ENCODE data around the gene IL9. TPM values are rescaled to one million over a fixed set of nuclear protein-coding genes. Genes with fewer than 3 reads are reported as not detected.

The IL9 gene
- polyA plus RNA-seq, 1 donor (not counting 4 experiments of a cell fraction or from before 2014, with no cell fraction given): not detected

- H3K4me3 ChIP-seq (ENCODE audit: control insufficient read depth in 2 of 3, extremely low read depth in 1 of 3, insufficient read depth in 2 of 3, low read depth in 1 of 3, low read length in 3 of 3): no peak overlapping the region
- no peak overlapping the region for H3K27ac ChIP-seq (ENCODE audit: control insufficient read depth, insufficient read depth, low read length)
- H3K9ac ChIP-seq (ENCODE audit: control insufficient read depth, extremely low read depth, insufficient read depth, low read length): no peak overlapping the region
- TF ChIP-seq EZH2 (IDR thresholded peaks at IDR 0.05; ENCODE audit: low read length) (no peak), CTCF (optimal IDR thresholded peaks at IDR 0.05 in 1 of 3, IDR thresholded peaks at IDR 0.05 in 1 of 3, conservative IDR thresholded peaks at IDR 0.05 in 1 of 3; ENCODE audit: extremely low read depth in 1 of 3, insufficient read depth in 2 of 3, low read length in 3 of 3) (no peak)
- H3K79me2 ChIP-seq (ENCODE audit: control insufficient read depth, insufficient read depth, low read length): no peaks in the 10 kb centered on the region
- dilution Hi-C loops (cut with MboI; ENCODE audit: extremely low pct_ligation_motif_present, low sequenced_read_pairs): no loop called here
- no peak overlapping the region for H3K4me2 ChIP-seq (ENCODE audit: control insufficient read depth, extremely low read depth, insufficient read depth, low read depth, low read length)
- no peak overlapping the region for H2AFZ ChIP-seq (ENCODE audit: control insufficient read depth, low read length)
- H4K20me1 ChIP-seq (ENCODE audit: control insufficient read depth, extremely low read depth, insufficient read depth, low read length): no peaks in the 10 kb centered on the region
- peaks cover 10% of the 10 kb centered on the region for H3K27me3 ChIP-seq (ENCODE audit: control insufficient read depth, extremely low read depth, insufficient read depth, low read length)
- no peak for DNase-seq (ENCODE audit: low read depth, low spot score)
- H3K4me1 ChIP-seq (ENCODE audit: control insufficient read depth, extremely low read depth, insufficient read depth, low read length): no peaks in the 10 kb centered on the region
- FAIRE-seq: no peak
- H3K36me3 ChIP-seq (ENCODE audit: control insufficient read depth in 2 of 2, extremely low read depth in 1 of 2, insufficient read depth in 2 of 2, low read length in 2 of 2): no peaks in the 10 kb centered on the region
- no peaks in the 10 kb centered on the region for H3K9me3 ChIP-seq (ENCODE audit: control insufficient read depth, low read depth, low read length)
- H3K9me1 ChIP-seq (ENCODE audit: control insufficient read depth, extremely low read depth, insufficient read depth, low read length): no peaks in the 10 kb centered on the region
These were observed 24.2 kb downstream of the IL9 start for GRCh38 chr5:135871268-135871915.

- Histone ChIP-seq H3K9me3 (ENCODE audit: control insufficient read depth, low read depth, low read length) (no peaks in the 10 kb centered on the region), H3K27ac (ENCODE audit: control insufficient read depth, insufficient read depth, low read length) (no peak overlapping the region), H3K4me1 (ENCODE audit: control insufficient read depth, extremely low read depth, insufficient read depth, low read length) (no peaks in the 10 kb centered on the region), H4K20me1 (ENCODE audit: control insufficient read depth, extremely low read depth, insufficient read depth, low read length) (no peaks in the 10 kb centered on the region), H3K4me2 (ENCODE audit: control insufficient read depth, extremely low read depth, insufficient read depth, low read depth, low read length) (no peak overlapping the region), H3K4me3 (ENCODE audit: control insufficient read depth in 2 of 3, extremely low read depth in 1 of 3, insufficient read depth in 2 of 3, low read depth in 1 of 3, low read length in 3 of 3) (no peak overlapping the region), H3K9ac (ENCODE audit: control insufficient read depth, extremely low read depth, insufficient read depth, low read length) (no peak overlapping the region), H2AFZ (ENCODE audit: control insufficient read depth, low read length) (no peak overlapping the region), H3K27me3 (ENCODE audit: control insufficient read depth, extremely low read depth, insufficient read depth, low read length) (peaks cover 10% of the 10 kb centered on the region), H3K9me1 (ENCODE audit: control insufficient read depth, extremely low read depth, insufficient read depth, low read length) (no peaks in the 10 kb centered on the region), H3K36me3 (ENCODE audit: control insufficient read depth in 2 of 2, extremely low read depth in 1 of 2, insufficient read depth in 2 of 2, low read length in 2 of 2) (no peaks in the 10 kb centered on the region), H3K79me2 (ENCODE audit: control insufficient read depth, insufficient read depth, low read length) (no peaks in the 10 kb centered on the region)
- no peak for DNase-seq (ENCODE audit: low read depth, low spot score)
- no peak for FAIRE-seq
- dilution Hi-C loops (cut with MboI; ENCODE audit: extremely low pct_ligation_motif_present, low sequenced_read_pairs): no loop called here
- TF ChIP-seq EZH2 (IDR thresholded peaks at IDR 0.05; ENCODE audit: low read length): no peak
- no peak for TF ChIP-seq CTCF (optimal IDR thresholded peaks at IDR 0.05 in 1 of 3, IDR thresholded peaks at IDR 0.05 in 1 of 3, conservative IDR thresholded peaks at IDR 0.05 in 1 of 3; ENCODE audit: extremely low read depth in 1 of 3, insufficient read depth in 2 of 3, low read length in 3 of 3)
These were observed 25.7 kb downstream of the IL9 start for GRCh38 chr5:135869935-135870334.
